Nephron progenitor cell (in vitro differentiated cells): Measurements from ENCODE around the gene FOXP3.

Source experiments
- DNase-seq: peaks from one replicate; pipeline ENCODE4 v3.0.0; 2021
- H3K27ac Mint-ChIP-seq: 2 replicates; pipeline ENCODE4 v1.8.0; 2021; ENCODE audit warnings: mild to moderate bottlenecking, moderate library complexity, mixed read lengths
- H3K27me3 Mint-ChIP-seq: 2 replicates; pipeline ENCODE4 v1.8.0; 2021; ENCODE audit warnings: mild to moderate bottlenecking, low read depth, mixed read lengths; ENCODE audit not compliant: poor library complexity
- H3K36me3 Mint-ChIP-seq: 2 replicates; pipeline ENCODE4 v1.8.0; 2021; ENCODE audit warnings: low read depth, mixed read lengths
- H3K4me1 Mint-ChIP-seq: 2 replicates; pipeline ENCODE4 v1.8.0; 2021; ENCODE audit warnings: mixed read lengths
- H3K4me3 Mint-ChIP-seq: 2 replicates; pipeline ENCODE4 v1.8.0; 2021; ENCODE audit warnings: mild to moderate bottlenecking, moderate library complexity, mixed read lengths
- H3K9me3 Mint-ChIP-seq: 2 replicates; pipeline ENCODE4 v1.8.0; 2021; ENCODE audit warnings: mild to moderate bottlenecking, moderate library complexity, mixed read lengths
- CTCF ChIP-seq: fragments of 200-600 bp; sonication (generic); IDR thresholded peaks from 2 replicates; pipeline ENCODE4 v1.5.0; 2021; ENCODE audit warnings: antibody characterized with exemption

The FOXP3 gene

GRCh38 chrX:49249616-49250015 lies 14.9 kb downstream of the FOXP3 start:
- no peak for TF ChIP-seq CTCF
- Mint-ChIP-seq H3K9me3 (peaks cover 56% of the 10 kb centered on the region), H3K27ac (no peak overlapping the region), H3K36me3 (no peaks in the 10 kb centered on the region), H3K27me3 (no peaks in the 10 kb centered on the region), H3K4me3 (no peak overlapping the region), H3K4me1 (no peaks in the 10 kb centered on the region)
- DNase-seq: no peak

- Mint-ChIP-seq H3K4me3 (no peak overlapping the region), H3K27me3 (no peaks in the 10 kb centered on the region), H3K36me3 (peaks cover 1% of the 10 kb centered on the region), H3K27ac (no peak overlapping the region), H3K4me1 (no peaks in the 10 kb centered on the region), H3K9me3 (peaks cover 60% of the 10 kb centered on the region)
- DNase-seq: no peak
- no peak for TF ChIP-seq CTCF
These were observed 15.4 kb downstream of the FOXP3 start for GRCh38 chrX:49249071-49249470.

GRCh38 chrX:49247916-49248811 lies 16.3 kb downstream of the FOXP3 start:
- Mint-ChIP-seq H3K4me3 (no peak overlapping the region), H3K9me3 (peaks cover 64% of the 10 kb centered on the region), H3K4me1 (no peaks in the 10 kb centered on the region), H3K27ac (no peak overlapping the region), H3K27me3 (no peaks in the 10 kb centered on the region), H3K36me3 (peaks cover 4% of the 10 kb centered on the region)
- TF ChIP-seq CTCF: no peak
- no peak for DNase-seq

GRCh38 chrX:49247346-49247745 lies 17.2 kb downstream of the FOXP3 start:
- H3K9me3 Mint-ChIP-seq: peaks cover 59% of the 10 kb centered on the region

GRCh38 chrX:49246541-49246940 lies 18.0 kb downstream of the FOXP3 start:
- DNase-seq: no peak
- Mint-ChIP-seq H3K9me3 (peaks cover 52% of the 10 kb centered on the region), H3K36me3 (peaks cover 9% of the 10 kb centered on the region), H3K27ac (no peak overlapping the region), H3K27me3 (no peaks in the 10 kb centered on the region), H3K4me1 (no peaks in the 10 kb centered on the region), H3K4me3 (no peak overlapping the region)
- TF ChIP-seq CTCF: no peak

More at GRCh38 chrX:49247346-49247745, 17.2 kb downstream of the FOXP3 start:
- Mint-ChIP-seq H3K27ac (peak overlapping the region; percentile 45), H3K4me3 (no peak overlapping the region), H3K27me3 (no peaks in the 10 kb centered on the region), H3K36me3 (peaks cover 8% of the 10 kb centered on the region), H3K4me1 (no peaks in the 10 kb centered on the region)
- no peak for DNase-seq
- TF ChIP-seq CTCF: no peak

- H3K36me3 Mint-ChIP-seq: peaks cover 12% of the 10 kb centered on the region
- no peak overlapping the region for H3K27ac Mint-ChIP-seq
- TF ChIP-seq CTCF: no peak
- H3K9me3 Mint-ChIP-seq: peaks cover 60% of the 10 kb centered on the region
- no peak for DNase-seq
- no peak overlapping the region for H3K4me3 Mint-ChIP-seq
- no peaks in the 10 kb centered on the region for H3K4me1 Mint-ChIP-seq
- no peaks in the 10 kb centered on the region for H3K27me3 Mint-ChIP-seq
These were observed 20.3 kb downstream of the FOXP3 start for GRCh38 chrX:49244207-49244606.
